Cerebellar nuclear complex (tissue), 1 donor: ENCODE measurements around the gene SRL.

Experiments
- DNase-seq, 2 experiments: peaks; one replicate each; lab custom pipeline; 2025; lab: John Stamatoyannopoulos, UW

SRL gene

GRCh38 chr16:4241928-4242283 lies at the start of gene SRL:
SRL (minus strand) TSS chr16:4242080; CDS start chr16:4242067, 13 bp downstream.
- no peak for DNase-seq

DNA sequence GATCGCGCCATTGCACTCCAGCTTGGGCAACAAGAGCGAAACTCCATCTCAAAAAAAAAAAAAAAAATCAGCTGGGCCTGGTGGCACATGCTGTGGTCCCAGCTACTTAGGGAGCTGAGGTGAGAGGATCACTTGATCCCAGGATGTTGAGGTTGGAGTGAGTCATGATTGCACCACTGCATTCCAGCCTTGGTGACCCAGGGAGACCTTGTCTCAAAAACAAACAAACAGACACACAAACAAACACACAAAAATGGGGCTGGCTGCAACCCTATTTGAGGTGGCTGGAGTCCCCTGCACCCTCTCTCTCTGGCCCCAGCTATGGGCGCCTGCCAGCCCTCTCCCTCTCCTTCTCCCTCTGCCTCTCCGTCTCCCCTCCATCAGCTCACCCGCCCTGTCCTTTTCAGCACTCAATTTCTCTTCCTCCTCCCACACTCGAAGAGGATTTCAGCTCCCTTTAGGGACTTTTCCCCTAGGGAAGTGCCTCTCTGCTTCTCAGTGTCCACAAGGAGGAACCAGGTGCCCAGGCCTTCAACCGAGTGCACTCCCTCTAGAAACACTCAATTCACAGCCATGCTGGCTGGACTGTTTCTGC lies 48.5 kb upstream of the SRL start:
- DNase-seq, result no peak

- peak in 1 of 2 experiments; percentile 42 for DNase-seq
Measured at GRCh38 chr16:4288148-4288921, 46.5 kb upstream of the SRL start.

- no peak for DNase-seq
Measured at GRCh38 chr16:4285167-4285566, 43.3 kb upstream of the SRL start.

GRCh38 chr16:4283939-4284338 lies 42.1 kb upstream of the SRL start:
- DNase-seq, result no peak

- DNase-seq, result no peak
Measured at GRCh38 chr16:4283441-4283840, 41.6 kb upstream of the SRL start.

DNA sequence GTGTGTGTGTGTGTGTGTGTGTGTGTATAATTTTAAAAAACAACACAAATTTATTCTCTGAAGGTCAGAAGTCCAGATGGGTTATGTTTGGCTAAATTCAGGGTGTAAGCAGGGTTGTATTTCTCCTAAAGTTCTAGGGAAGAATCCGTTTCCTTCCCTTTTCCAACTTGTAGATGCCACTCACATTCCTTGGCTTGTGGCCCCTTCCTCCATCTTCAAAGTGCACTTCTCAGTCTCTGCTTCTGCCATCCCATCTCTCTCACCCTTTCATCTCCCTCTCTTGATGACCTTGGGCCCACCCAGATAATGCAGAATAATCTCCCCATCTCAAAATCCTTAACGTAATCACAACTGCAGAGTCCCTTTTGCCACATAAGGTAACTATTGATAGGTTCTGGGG lies 38.7 kb upstream of the SRL start:
- no peak for DNase-seq

- DNase-seq, result no peak
Measured at GRCh38 chr16:4277987-4278513, 36.2 kb upstream of the SRL start.

DNA sequence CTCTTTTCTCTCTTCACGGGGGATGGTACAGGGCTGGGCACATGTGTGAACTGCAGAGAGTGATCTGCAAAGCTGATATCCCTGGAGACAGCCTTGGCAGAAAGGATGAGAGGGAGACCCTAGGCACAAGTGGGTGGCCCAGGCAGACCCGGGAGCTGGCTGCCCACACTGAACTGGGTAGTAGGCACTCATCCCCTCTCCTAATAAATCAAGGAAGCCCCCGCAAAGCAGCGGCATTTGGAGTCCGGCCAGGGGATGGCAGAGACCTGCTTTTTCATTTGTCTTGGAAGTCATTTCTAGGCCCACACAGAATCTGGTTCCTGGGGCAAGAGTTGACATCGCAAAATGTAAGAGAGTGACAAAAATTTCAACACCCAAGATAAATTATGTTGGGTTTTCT lies 34.0 kb upstream of the SRL start:
- DNase-seq, result no peak

GRCh38 chr16:4273858-4274311 lies 32.0 kb upstream of the SRL start:
- DNase-seq, result no peak

GRCh38 chr16:4272114-4272956 lies 30.5 kb upstream of the SRL start:
- no peak for DNase-seq

- DNase-seq, result peak; percentile 53 to 82
Measured at GRCh38 chr16:4271176-4272113, 29.6 kb upstream of the SRL start.

DNA sequence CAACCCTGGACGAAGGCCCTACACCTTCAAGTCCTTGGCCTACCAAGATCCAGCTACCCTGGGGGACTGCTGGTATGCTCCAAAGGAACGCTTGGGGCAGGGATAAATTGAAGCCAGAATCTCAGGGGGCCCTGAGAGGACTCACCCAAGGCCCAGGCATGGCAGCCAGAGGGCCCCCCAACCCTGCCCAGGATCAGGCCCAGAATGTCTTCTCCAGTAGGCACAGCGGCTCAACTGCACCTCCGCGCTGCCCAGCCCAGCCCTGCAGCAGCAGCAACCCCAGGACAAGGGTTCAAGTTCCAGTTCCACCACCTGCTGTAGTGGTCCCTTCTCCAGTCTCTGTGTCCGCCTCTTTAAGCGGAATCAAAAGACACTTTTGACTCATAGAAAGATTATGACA lies 28.7 kb upstream of the SRL start:
- DNase-seq, result no peak

- DNase-seq, result no peak
Measured at GRCh38 chr16:4270091-4270490, 28.2 kb upstream of the SRL start.

DNA sequence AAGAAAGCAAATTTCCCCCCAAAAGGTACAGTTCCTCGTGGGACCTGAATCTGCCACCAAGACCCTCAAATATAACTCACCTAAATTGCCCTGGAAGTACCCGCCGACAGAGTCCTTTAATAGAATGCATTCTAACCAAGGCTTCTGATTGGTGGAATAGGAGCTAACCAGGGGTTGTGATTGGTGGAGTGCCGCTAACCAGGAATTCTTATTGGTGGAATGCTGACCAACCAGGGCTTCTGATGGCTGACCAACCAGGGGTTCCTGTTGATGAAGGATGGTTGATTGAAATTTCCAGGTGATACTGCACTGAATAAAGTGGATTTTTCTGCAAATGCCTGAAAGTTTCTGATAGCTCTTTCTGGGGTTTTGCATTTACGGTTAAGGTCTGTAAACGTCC lies 24.5 kb upstream of the SRL start:
- no peak for DNase-seq

- DNase-seq, result no peak
Measured at GRCh38 chr16:4265676-4266075, 23.8 kb upstream of the SRL start.

- DNase-seq, result no peak
Measured at GRCh38 chr16:4264546-4264945, 22.7 kb upstream of the SRL start.

DNA sequence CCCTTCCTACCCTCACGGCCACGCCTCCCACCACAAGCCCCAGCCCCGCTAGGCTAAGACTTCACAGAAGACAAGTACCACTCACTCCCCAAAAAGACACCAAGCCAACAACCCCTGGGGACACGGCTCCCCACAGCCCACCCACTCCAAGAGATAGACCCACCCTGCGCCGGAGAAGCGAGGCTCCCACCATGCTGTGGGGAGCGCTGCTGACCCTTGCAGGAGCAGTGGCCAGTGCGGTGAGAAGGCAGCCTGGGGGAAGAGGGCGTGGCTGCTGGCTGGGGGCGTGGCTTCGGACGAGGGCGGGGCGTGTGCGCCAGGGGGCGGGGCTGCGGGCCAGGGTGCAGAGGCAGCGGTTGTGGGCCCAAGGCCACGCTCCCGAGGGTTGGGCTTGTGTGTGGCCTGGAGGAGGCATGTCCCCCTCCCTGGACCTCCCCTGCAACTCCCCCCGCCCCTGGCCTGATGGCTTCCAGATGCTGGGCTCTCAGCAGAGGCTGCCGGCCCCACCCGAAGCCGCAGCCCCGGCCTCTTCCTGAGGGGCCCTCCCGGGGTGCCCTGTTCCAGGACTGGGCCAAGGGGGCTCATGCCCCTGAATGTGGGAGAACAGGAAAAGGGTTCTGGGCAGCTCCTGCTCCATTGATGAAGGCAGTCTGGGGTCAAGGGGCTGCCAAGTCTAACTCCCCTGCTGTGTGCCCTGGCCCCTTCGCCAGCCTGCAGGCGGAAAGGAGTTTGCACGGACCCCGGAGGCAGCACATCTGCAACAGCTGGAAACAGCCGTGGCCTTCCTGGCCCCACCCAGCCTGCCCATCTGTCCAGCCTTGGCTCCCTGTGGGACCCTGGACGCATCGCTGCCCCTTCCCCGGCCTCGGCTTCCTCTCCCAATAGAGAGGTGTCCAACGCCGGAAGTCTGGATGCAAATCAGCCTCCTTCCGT lies 21.9 kb upstream of the SRL start:
- no peak for DNase-seq

- DNase-seq, result no peak
Measured at GRCh38 chr16:4262303-4262835, 20.5 kb upstream of the SRL start.

DNA sequence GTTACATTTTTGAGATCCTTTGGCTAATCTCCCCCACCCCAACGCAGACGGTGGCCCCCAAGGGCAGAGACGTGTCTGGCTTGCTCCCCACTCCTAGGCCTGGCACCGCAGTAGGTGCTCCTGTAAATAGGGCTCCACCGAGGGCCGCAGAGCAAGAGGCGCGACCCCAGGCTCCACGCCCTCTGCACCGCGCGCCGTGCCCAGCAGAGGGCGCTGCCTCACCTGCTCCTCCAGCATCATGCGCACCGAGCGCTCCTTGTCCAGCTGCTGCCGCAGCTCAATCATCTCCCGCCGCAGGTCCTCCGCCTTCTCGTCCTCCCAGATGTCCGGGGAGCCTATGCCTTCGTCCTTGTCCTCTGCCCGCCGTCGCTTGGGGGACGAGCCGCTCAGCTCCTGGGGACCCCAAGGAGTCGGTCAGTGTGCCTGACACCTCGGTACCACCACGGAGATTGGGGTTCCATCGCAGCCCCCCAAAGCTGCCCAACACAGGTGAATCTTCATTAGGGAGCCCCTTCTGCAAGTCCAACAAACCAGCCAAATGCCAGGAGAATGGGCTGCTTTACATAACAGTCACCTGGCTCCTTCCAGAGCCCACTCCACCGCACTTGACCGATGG lies 19.8 kb upstream of the SRL start:
- DNase-seq, result no peak
